ENCODE measurements around the gene MOSPD3.

MOSPD3 gene

GRCh38 chr7:100604028-100604975 lies 8.0 kb upstream of the MOSPD3 start:
- TF ChIP-seq, protein P1, sequence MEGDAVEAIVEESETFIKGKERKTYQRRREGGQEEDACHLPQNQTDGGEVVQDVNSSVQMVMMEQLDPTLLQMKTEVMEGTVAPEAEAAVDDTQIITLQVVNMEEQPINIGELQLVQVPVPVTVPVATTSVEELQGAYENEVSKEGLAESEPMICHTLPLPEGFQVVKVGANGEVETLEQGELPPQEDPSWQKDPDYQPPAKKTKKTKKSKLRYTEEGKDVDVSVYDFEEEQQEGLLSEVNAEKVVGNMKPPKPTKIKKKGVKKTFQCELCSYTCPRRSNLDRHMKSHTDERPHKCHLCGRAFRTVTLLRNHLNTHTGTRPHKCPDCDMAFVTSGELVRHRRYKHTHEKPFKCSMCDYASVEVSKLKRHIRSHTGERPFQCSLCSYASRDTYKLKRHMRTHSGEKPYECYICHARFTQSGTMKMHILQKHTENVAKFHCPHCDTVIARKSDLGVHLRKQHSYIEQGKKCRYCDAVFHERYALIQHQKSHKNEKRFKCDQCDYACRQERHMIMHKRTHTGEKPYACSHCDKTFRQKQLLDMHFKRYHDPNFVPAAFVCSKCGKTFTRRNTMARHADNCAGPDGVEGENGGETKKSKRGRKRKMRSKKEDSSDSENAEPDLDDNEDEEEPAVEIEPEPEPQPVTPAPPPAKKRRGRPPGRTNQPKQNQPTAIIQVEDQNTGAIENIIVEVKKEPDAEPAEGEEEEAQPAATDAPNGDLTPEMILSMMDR (IDR thresholded peaks at IDR 0.05; ENCODE audit: low read depth, low read length) = peak; percentile 50
- DNase-seq (ENCODE audit: low read depth, low spot score) = peak; percentile 84
- H3K4me3 ChIP-seq (ENCODE audit: low read depth, low read length) = peak overlapping the region; percentile 53
- in situ Hi-C loops (cut with HindIII; ENCODE audit: low sequenced_read_pairs) = no loop called here

DNA sequence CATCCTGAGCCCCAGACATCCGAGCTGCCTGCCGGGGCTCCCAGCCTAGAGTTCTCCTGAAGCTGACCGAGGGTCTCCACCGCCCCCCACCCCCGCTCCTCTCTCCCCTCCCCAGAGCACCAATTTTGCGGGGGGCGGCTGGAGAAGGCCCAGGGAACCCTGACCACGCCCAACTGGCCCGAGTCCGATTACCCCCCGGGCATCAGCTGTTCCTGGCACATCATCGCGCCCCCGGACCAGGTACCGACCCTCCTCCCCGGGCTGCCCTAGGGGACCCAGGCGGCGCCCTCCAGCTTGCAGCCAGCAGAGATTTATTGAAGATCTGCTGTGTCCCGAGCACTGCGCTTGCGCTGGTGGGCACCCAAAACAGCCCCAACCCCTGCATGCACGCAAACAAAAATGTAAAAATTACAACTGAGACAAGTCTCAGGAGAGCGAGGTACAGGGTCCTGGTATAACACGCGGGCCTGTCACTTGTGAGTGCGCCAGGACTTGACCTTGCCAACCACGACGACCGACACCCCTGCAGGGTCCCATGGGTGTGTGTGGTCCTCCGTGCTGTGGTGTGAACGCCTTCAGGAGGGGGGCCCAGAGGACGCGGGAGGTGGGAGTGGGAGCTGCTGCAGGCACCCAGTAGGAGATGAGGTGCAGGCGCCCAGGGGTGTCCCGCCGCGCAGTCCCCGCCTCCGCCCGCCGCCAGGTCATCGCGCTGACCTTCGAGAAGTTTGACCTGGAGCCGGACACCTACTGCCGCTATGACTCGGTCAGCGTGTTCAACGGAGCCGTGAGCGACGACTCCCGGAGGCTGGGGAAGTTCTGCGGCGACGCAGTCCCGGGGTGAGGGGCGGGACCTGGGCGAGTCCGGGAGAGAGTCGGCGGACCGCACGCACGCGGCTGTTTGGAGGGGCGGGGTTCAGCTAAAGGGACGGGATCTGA lies 7.1 kb upstream of the MOSPD3 start:
- TF ChIP-seq, protein P1 (IDR thresholded peaks at IDR 0.05; ENCODE audit: low read depth, low read length) = no peak
- peak overlapping the region; percentile 53 for H3K4me3 ChIP-seq (ENCODE audit: low read depth, low read length)
- DNase-seq (ENCODE audit: low read depth, low spot score) = peak; percentile 22
- in situ Hi-C loops (cut with HindIII; ENCODE audit: low sequenced_read_pairs) = no loop called here

DNA sequence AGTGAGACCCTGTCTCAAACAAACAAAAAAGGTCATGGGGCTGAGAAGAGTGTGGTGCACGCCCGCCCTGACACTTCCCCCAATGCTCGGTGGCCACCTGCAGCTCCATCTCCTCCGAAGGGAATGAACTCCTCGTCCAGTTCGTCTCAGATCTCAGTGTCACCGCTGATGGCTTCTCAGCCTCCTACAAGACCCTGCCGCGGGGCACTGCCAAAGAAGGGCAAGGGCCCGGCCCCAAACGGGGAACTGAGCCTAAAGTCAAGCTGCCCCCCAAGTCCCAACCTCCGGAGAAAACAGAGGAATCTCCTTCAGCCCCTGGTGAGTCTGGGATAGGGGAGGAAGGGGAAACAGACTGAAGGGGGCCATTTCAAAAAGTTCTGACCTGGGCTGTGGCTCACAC lies 6.0 kb upstream of the MOSPD3 start:
- in situ Hi-C loops (cut with HindIII; ENCODE audit: low sequenced_read_pairs) = no loop called here
- no peak overlapping the region for H3K4me3 ChIP-seq (ENCODE audit: low read depth, low read length)
- TF ChIP-seq, protein P1 (IDR thresholded peaks at IDR 0.05; ENCODE audit: low read depth, low read length) = no peak
- DNase-seq (ENCODE audit: low read depth, low spot score) = no peak

GRCh38 chr7:100607111-100607510 lies 5.2 kb upstream of the MOSPD3 start:
- no peak for DNase-seq (ENCODE audit: low read depth, low spot score)
- no peak overlapping the region for H3K4me3 ChIP-seq (ENCODE audit: low read depth, low read length)
- in situ Hi-C loops (cut with HindIII; ENCODE audit: low sequenced_read_pairs) = no loop called here
- TF ChIP-seq, protein P1 (IDR thresholded peaks at IDR 0.05; ENCODE audit: low read depth, low read length) = no peak

GRCh38 chr7:100609958-100610357 lies 2.4 kb upstream of the MOSPD3 start:
- TF ChIP-seq, protein P1 (IDR thresholded peaks at IDR 0.05; ENCODE audit: low read depth, low read length) = no peak
- in situ Hi-C loops (cut with HindIII; ENCODE audit: low sequenced_read_pairs) = no loop called here

GRCh38 chr7:100612730-100613390 lies 520 bp downstream of the MOSPD3 start:
- in situ Hi-C loops (cut with HindIII; ENCODE audit: low sequenced_read_pairs) = no loop called here
- TF ChIP-seq, protein P1 (IDR thresholded peaks at IDR 0.05; ENCODE audit: low read depth, low read length) = peak; percentile 14
- peak overlapping the region; percentile 78 for H3K4me3 ChIP-seq (ENCODE audit: low read depth, low read length)
- DNase-seq (ENCODE audit: low read depth, low spot score) = peak; percentile 5

More at GRCh38 chr7:100609958-100610357, 2.4 kb upstream of the MOSPD3 start:
- DNase-seq (ENCODE audit: low read depth, low spot score) = no peak
- H3K4me3 ChIP-seq (ENCODE audit: low read depth, low read length) = no peak overlapping the region

Data from astrocyte of the spinal cord (primary cell).